Activated CD8-positive, alpha-beta memory T cell treated with anti-CD3 and anti-CD28 coated beads for 36 hours (primary cell): ENCODE data around the gene GFOD2. TPM values are rescaled to one million over a fixed set of nuclear protein-coding genes. Genes with fewer than 3 reads are reported as not detected.

ENCODE experiments used
- CTCF ChIA-PET: fragments of 350-600 bp; sonication (Branson Sonifier 250); formaldehyde crosslinking; loops from one replicate; lab custom pipeline; 2021; ENCODE audit warnings: antibody characterized with exemption; lab: Charles Lee
- POLR2A ChIA-PET: fragments of 350-600 bp; sonication (Branson Sonifier 250); formaldehyde crosslinking; loops from one replicate; lab custom pipeline; 2021; ENCODE audit warnings: antibody characterized with exemption; lab: Charles Lee
- total RNA-seq, 2 experiments: library from RNA; stranded (reverse); gene quantifications; one replicate each; pipeline ENCODE4 v1.2.3, GENCODE V29; 2021

The GFOD2 gene
- total RNA-seq, 2 experiments from 2014 or later = 19.1 to 22.9 TPM

GRCh38 chr16:67678354-67679023, 40.6 kb downstream of the GFOD2 start:
- ChIA-PET CTCF (interaction anchor here (0.7 kb wide), 3 partner anchors 11 to 360 kb away, joined by 3 to 4 read pairs (median 3); no protein-coding TSS in a partner anchor), POLR2A (interaction anchor here (0.7 kb wide), 1 partner anchor 50 kb away, joined by 4 read pairs; no protein-coding TSS in a partner anchor)

GRCh38 chr16:67677712-67678111, 41.4 kb downstream of the GFOD2 start:
- ChIA-PET POLR2A (no interaction called here), CTCF (interaction anchor here (0.7 kb wide), 1 partner anchor 10 kb away, joined by 3 read pairs; no protein-coding TSS in a partner anchor)

GRCh38 chr16:67676939-67677338, 42.2 kb downstream of the GFOD2 start:
- ChIA-PET CTCF (no interaction called here), POLR2A (no interaction called here)

- POLR2A ChIA-PET = no interaction called here
- CTCF ChIA-PET = no interaction called here
Observed at GRCh38 chr16:67676516-67676915, 42.6 kb downstream of the GFOD2 start.

- CTCF ChIA-PET = no interaction called here
- POLR2A ChIA-PET = no interaction called here
Observed at GRCh38 chr16:67675999-67676398, 43.1 kb downstream of the GFOD2 start.

- ChIA-PET CTCF (no interaction called here), POLR2A (no interaction called here)
Observed at GRCh38 chr16:67675579-67675935, 43.6 kb downstream of the GFOD2 start.

GRCh38 chr16:67674851-67675578, 44.1 kb downstream of the GFOD2 start:
- ChIA-PET CTCF (no interaction called here), POLR2A (no interaction called here)

GRCh38 chr16:67673712-67674580, 45.2 kb downstream of the GFOD2 start:
- POLR2A ChIA-PET = no interaction called here
- CTCF ChIA-PET = interaction anchor here (0.6 to 2.0 kb wide), 2 partner anchors 108 to 142 kb away, joined by 4 to 9 read pairs; no protein-coding TSS in a partner anchor

- CTCF ChIA-PET = interaction anchor here (0.5 to 4.1 kb wide), 8 partner anchors 9 to 168 kb away, joined by 3 to 19 read pairs (median 3); no protein-coding TSS in a partner anchor
Observed at GRCh38 chr16:67672739-67673662, 46.1 kb downstream of the GFOD2 start.

GRCh38 chr16:67672306-67672705, 46.8 kb downstream of the GFOD2 start:
- POLR2A ChIA-PET = no interaction called here
- CTCF ChIA-PET = interaction anchor here (0.5 to 4.1 kb wide), 5 partner anchors 9 to 169 kb away, joined by 3 to 19 read pairs (median 3); no protein-coding TSS in a partner anchor

More at GRCh38 chr16:67672739-67673662, 46.1 kb downstream of the GFOD2 start:
- POLR2A ChIA-PET = no interaction called here

GRCh38 chr16:67669499-67670101, 49.5 kb downstream of the GFOD2 start:
- POLR2A ChIA-PET = no interaction called here

GRCh38 chr16:67668495-67669157, 50.5 kb downstream of the GFOD2 start:
- ChIA-PET CTCF (interaction anchor here (0.6 to 5.0 kb wide), 13 partner anchors 9 to 215 kb away, joined by 3 to 42 read pairs (median 5); partner anchors contain the start of genes ACD, ATP6V0D1 and GFOD2), POLR2A (no interaction called here)

More at GRCh38 chr16:67669499-67670101, 49.5 kb downstream of the GFOD2 start:
- CTCF ChIA-PET = interaction anchor here (1.0 to 4.1 kb wide), 5 partner anchors 10 to 156 kb away, joined by 3 to 19 read pairs (median 5); partner anchors contain the start of gene ACD

- CTCF ChIA-PET = interaction anchor here (0.5 to 5.0 kb wide), 18 partner anchors 8 to 216 kb away, joined by 3 to 42 read pairs (median 3); partner anchors contain the start of genes ACD, ATP6V0D1 and GFOD2
- POLR2A ChIA-PET = interaction anchor here (1.1 to 1.2 kb wide), 2 partner anchors 10 to 138 kb away, joined by 3 to 4 read pairs; partner anchors contain the start of genes RANBP10 and TSNAXIP1
Observed at GRCh38 chr16:67667817-67668494, 51.2 kb downstream of the GFOD2 start.

- POLR2A ChIA-PET = interaction anchor here (1.1 to 1.2 kb wide), 2 partner anchors 10 to 139 kb away, joined by 3 to 4 read pairs; partner anchors contain the start of genes RANBP10 and TSNAXIP1
- CTCF ChIA-PET = interaction anchor here (0.5 to 5.0 kb wide), 16 partner anchors 8 to 204 kb away, joined by 3 to 42 read pairs (median 4); partner anchors contain the start of genes ACD, ATP6V0D1 and GFOD2
Observed at GRCh38 chr16:67667453-67667816, 51.7 kb downstream of the GFOD2 start.

GRCh38 chr16:67666559-67667452, 52.3 kb downstream of the GFOD2 start, which contains the start of the genes C16orf86 and ENKD1:
Gene C16orf86 (plus strand): TSS chr16:67666814. CDS start chr16:67666971, 157 bp downstream.
Gene ENKD1 (minus strand): TSS chr16:67666750. CDS start chr16:67666442, 308 bp downstream.
- POLR2A ChIA-PET = interaction anchor here (0.7 to 1.2 kb wide), 4 partner anchors 9 to 140 kb away, joined by 3 to 4 read pairs (median 3); partner anchors contain the start of genes CARMIL2, RANBP10 and TSNAXIP1
- CTCF ChIA-PET = interaction anchor here (0.6 to 5.0 kb wide), 16 partner anchors 7 to 399 kb away, joined by 3 to 42 read pairs (median 4); partner anchors contain the start of genes ACD, ATP6V0D1 and GFOD2
